SK-N-MC (cell line): Measurements from ENCODE around the gene EEIG1.

ENCODE experiments used
- EZH2 ChIP-seq: fragments of 200-600 bp; sonication (generic); IDR thresholded peaks from one replicate; pipeline ENCODE4 v1.6.1; 2017; ENCODE audit warnings: antibody characterized with exemption
- POLR2AphosphoS5 ChIP-seq: IDR thresholded peaks from 2 replicates; pipeline ENCODE4 v1.6.1; 2012; ENCODE audit warnings: mild to moderate bottlenecking, low read depth, low read length, borderline replicate concordance

DNA sequence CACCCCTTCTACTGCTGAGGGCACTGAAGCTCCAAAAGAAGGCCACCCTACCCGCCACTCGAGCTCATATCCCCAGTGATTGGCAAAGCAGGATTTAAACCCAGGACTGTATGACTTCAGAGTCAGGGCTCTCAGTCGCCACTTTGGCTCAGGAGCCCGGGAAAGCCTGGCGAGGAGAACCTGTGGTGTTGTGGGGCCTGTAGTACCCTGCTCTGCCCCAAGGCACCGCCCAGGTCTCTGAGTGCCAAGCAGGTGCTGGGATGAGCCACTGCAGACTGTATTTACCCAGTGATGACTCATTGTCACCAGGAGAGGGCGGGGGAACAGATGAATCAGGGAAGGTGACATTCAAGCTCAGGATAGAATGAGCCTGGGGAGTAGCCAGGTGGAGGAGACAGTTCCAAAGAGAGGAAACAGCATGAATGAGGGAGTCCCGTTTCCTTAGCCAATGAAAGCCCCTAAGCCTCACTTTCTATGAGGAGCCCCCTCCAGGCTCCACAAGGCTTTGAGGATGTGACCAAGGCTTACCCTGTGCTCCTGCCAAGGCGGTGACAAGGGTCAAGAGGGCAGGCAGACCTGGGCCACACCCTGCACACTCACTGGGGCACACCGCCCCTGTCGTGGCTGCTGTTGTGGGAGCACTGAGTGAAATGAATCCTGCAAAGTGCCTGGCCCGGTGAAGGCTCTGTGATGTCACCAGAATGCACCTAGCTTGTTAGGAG, 25.3 kb downstream of the EEIG1 start:
- TF ChIP-seq POLR2AphosphoS5, result no peak
- TF ChIP-seq EZH2, result no peak
